HG03558 (cell line): ENCODE results near the gene LRIT3.

ENCODE experiments used
- ATAC-seq: cut with Tn5 transposase; IDR thresholded peaks from one replicate; pipeline ENCODE4 v1.9.1; 2021; ENCODE audit warnings: moderate number of reproducible peaks; ENCODE audit not compliant: unreplicated experiment; ENCODE audit errors: extremely low read depth

Gene LRIT3

DNA sequence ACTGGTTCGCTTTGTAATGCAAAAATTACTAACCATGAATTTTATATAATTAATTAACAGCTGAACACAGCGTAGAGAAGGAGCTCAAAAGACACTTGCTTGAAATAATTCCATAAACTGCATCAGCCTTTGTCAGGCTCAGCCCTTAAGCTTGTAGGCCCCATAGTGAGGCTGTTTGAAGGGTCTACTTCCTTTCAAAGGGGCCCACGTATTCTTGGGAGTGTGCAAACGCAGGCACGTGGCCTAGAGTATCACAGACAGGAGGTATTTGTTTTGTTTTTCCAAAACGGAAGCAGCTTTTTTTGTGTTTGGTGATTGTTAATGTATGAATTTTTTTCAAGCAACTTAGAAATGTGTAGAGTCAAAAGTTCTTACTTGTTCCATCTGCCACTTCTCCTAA, 39.2 kb downstream of the LRIT3 start:
- ATAC-seq = no peak

DNA sequence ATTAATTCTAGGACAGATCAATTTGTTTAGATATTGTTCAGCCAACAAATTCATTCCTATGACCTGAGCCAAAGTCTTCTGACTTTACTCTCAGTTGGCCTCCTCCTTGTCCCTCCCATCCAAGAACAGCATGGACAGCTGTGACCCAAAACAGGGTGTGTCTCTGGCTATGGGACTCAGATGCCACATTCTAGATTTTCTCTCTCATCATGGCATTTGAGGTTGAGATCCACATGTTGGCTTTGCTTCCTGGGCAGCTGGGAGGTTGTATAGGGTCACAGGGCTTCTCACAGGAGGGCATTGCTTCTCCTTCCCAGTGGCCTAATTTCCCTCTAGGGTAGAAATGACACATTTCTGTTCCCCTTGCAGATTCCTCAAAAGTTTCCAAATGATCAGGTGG, 42.2 kb downstream of the LRIT3 start:
- no peak for ATAC-seq

DNA sequence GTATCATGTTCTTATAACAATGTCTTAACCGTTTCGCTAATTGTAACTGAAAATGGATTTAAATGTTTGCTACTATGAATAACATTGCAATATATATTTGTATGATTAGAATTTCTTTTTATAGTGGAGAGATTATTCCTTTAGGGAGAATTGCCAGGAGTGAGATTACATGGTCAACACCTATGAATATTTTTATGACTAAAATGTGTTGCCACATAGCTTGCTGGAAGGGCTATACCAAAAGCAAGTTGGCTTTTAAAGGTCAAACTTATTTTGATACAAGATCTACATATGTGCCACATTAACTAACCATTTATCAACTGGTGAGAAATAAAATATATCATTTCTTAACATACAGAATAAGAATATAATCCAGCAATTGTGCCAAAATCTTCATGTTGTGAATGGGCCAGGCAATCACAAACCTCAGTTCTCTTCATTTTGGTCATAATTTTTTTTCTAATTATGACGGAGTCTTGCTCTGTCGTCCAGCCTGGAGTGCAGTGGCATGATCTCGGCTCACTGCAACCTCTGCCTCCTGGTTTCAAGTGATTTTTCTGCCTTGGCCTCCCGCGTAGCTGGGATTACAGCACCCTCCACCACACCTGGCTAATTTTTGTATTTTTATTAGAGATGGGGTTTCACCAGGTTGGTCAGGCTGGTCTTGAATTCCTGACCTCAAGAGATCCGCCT, 54.8 kb downstream of the LRIT3 start:
- ATAC-seq = no peak

DNA sequence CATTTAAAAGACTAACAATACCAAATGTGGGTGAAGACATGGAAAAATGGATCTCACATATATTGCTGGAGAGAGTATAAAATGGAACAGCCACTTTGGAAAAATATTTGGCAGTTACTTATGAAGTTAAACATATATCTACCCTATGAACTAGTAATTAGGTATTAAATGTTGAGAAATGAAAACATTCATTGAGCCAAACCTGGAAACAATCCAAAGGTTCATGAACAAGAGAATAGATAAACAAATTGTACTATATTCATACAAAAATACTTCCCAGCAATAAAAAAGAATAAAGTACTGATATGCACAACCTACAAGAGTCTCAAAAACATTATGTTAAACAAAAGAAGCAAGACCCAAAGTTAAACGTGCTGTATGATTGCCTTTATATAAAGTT, 60.8 kb downstream of the LRIT3 start:
- ATAC-seq = no peak

DNA sequence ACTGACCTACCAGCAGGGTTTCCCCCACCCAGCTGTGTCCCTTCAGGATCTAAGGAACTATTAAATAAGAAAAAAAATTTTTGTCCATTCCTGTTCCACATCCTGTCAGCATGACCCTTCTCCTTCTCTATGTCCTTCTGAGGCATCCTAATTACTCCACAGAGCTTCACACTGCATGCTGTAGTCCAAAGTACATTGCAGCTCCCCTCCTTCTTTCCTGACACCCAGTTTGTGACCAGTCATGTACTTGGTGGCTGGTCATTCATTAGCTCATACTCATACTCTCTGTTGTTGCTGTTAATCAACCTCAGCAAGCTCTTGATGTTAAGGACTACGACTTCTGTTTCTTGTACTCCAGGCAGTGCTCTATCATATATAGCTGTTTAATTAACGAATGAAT, 62.3 kb downstream of the LRIT3 start:
- ATAC-seq = no peak

DNA sequence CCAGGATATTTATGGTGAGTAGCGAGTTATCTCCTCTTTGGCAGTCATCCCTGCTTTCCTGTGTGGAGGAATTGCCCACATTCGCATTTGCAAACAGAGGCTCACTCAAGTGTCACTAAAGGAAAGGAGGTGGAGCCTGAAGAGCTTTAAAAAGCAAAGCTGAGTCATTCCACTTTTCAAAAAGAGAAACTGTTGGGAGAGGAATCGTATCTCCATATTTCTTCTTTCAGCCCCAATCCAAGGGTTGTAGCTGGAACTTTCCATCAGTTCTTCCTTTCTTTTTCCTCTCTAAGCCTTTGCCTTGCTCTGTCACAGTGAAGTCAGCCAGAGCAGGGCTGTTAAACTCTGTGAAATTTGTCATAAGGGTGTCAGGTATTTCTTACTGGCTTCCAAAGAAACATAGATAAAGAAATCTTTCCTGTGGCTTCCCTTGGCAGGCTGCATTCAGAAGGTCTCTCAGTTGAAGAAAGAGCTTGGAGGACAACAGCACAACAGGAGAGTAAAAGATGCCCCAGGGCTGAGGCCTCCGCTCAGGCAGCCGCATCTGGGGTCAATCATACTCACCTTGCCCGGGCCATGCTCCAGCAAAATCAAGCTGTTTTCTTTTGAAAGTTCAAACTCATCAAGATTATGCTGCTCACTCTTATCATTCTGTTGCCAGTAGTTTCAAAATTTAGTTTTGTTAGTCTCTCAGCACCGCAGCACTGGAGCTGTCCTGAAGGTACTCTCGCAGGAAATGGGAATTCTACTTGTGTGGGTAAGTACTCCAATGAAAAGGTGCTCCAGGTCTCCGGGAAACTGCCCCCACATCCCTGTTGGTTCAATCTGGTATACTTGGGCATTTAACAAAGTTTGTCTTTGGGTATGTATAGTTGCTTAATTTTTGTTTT, 65.0 kb downstream of the LRIT3 start, which contains the start of gene EGF:
TSS of gene EGF (plus strand) at position 178 of the 890 bp plus-strand sequence. CDS start at position 631, 453 bp downstream.
- ATAC-seq = no peak

DNA sequence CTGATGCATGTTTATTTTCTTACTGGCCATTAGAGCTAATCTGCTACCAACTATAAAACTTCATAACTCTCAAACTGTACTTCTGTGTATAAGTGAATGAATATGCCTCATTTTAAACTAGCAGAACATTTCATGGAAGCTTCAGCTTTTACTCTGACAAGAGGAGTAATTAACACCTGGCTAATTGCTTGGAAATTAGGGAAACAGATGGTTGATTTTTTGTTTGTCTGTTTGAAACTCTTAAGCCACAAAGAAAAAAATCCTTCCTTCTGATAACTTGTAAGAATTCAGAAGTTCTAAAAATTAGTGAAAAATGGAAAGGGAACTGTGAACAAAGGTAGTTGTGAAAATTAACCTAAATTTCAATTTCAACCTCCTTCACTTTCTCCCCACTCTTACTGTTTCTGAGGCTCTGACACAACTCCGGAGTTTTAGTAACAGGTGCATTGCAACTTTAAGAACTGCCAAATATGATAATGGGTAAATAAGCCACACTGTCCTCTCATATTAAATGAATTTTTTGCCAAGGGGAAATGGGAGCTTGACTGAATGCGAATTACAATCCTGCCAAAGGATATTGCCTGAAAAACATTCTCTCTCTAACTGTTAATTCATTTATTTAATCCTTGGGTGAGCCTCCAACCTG, 65.8 kb downstream of the LRIT3 start:
- no peak for ATAC-seq

DNA sequence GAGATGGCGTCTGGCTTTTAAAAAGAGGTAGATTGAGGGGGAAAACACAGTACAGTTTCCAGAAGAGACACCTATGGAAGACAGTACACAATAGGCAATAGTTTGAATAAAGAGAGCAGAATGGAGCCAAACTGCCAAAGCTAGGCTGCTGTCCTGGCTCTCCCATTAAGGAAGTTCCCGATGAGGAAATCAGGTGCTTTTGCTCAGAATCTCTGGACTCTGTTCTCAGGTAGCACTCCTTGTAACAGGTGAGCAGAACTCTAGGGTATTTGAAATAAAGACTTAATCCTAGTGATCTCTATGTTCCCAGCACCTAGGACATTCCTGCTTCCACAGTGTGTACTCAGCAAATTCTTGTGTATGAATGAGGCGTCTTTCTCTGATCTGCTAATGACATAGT, 66.4 kb downstream of the LRIT3 start:
- no peak for ATAC-seq

DNA sequence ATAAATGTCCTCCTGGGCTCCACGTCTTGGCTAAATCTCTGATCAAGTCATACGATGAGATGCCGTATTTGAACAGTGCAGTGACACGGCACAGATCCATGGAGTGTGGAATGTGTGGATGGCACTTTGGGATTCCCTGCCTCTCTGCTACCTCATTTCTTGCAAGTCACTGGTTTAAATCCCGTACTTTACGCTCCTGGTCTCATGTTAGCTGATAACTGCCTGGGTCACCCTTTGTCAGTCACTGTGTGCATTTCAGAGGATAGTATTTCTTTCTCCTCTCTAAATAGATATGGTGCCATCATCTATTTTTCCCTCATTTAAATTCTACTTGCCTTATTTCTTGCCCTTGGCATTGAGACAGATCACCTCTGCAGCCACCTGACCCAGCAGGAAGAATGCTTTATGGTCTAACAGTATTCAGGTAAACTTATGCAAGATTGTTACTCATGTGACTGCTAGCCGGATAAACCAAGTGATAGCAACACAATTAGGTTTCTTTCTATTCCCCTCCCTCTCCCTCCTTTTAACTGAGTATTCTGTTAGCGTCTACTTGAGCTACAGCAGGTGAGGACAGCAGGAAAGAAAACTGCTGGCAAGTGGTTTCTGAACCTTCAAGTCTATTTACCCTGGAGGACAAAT, 67.6 kb downstream of the LRIT3 start:
- ATAC-seq = no peak

DNA sequence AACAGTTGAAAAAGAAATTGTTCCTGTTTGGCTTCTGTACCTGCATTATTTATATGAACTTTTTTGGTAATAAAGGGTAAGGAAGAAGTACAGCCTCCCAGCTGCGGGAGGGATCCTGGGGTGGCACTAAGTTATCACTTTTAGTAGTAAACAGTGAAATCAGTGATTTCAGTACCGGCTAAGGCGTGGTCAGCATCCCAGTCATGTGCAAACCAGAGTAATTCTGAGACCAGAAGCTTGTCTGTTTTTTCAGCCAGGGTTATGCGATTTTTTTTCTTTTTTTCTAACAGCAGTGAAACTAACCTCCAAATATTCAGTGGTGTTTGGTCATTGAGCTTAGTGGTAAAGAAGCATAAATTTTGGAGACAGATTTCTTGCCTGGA, 68.1 kb downstream of the LRIT3 start:
- ATAC-seq = no peak

DNA sequence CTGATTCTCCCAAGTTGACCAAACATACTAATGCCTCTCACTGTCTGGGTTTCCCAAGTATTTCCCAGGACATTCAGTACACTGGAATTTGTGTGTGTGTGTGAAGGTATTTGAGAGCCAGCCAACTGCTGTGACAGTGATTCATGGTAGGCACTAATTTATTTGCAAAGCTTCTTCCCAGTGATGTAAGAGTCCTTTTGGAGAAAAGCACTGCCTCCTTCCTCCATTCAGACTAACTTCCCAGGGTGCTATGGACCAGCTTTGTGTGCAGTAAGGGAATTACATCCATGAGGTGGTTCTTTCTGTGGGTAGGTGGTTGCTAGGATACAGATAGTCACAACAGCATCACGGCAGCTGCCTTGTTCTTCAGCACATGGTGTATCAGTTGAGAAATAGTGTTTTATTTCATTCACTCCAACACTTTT, 73.5 kb downstream of the LRIT3 start:
- ATAC-seq = no peak
